ENCODE data around the gene CFAP77.

- TF ChIP-seq CTCF (IDR thresholded peaks at IDR 0.05) (no peak), POLR2A (IDR thresholded peaks at IDR 0.05; ENCODE audit: low read depth) (no peak)
These were observed 62.2 kb downstream of the CFAP77 start for GRCh38 chr9:132472199-132472598.
